SJSA1 (cell line): ENCODE measurements around the gene FARSA. TPM values are rescaled to one million over a fixed set of nuclear protein-coding genes. Genes with fewer than 3 reads are reported as not detected.
"Not testable (repeated sequence)": the region's sequence is repeated elsewhere in the genome, so short reads cannot be mapped to it uniquely, and the experiment has no call there.

Source experiments
- DNase-seq, 2 experiments: peaks; one replicate each; pipeline ENCODE4 v3.0.0-alpha.2; 2015 to 2020; ENCODE audit warnings: low spot score in 2 of 2, low read depth in 1 of 2
- H3K27ac ChIP-seq: fragments of 250-450 bp; sonication (Bioruptor Pico); 2 replicates; pipeline ENCODE4 v1.5.1; 2020; ENCODE audit warnings: mild to moderate bottlenecking, moderate library complexity
- H3K27me3 ChIP-seq: fragments of 250-450 bp; sonication (Bioruptor Pico); replicated peaks from 2 replicates; pipeline ENCODE4 v1.5.1; 2020; ENCODE audit warnings: mild to moderate bottlenecking, moderate library complexity
- H3K36me3 ChIP-seq: fragments of 250-450 bp; sonication (Bioruptor Pico); 2 replicates; pipeline ENCODE4 v1.5.1; 2020; ENCODE audit warnings: mild to moderate bottlenecking
- H3K4me1 ChIP-seq: fragments of 250-450 bp; sonication (Bioruptor Pico); replicated peaks from 2 replicates; pipeline ENCODE4 v1.6.1; 2021; ENCODE audit warnings: mild to moderate bottlenecking
- H3K4me3 ChIP-seq: fragments of 250-450 bp; sonication (Bioruptor Pico); 2 replicates; pipeline ENCODE4 v1.5.1; 2020; ENCODE audit warnings: mild to moderate bottlenecking
- H3K9me3 ChIP-seq: fragments of 250-450 bp; sonication (Bioruptor Pico); replicated peaks from 2 replicates; pipeline ENCODE4 v1.5.1; 2020; ENCODE audit warnings: mild to moderate bottlenecking
- total RNA-seq: library from RNA; depleted of rRNA; stranded (reverse); fragments of >200 nt; shearing (Covaris generic); gene quantifications from 2 replicates; pipeline ENCODE4 v1.2.3, GENCODE V29; 2014

The FARSA gene
- total RNA-seq, 1 experiment from 2014 or later, result 48.3 TPM

GRCh38 chr19:12913851-12914690, 19.4 kb downstream of the FARSA start:
- DNase-seq, result no peak
- Histone ChIP-seq H3K4me1 (peaks cover 18% of the 10 kb centered on the region), H3K36me3 (no peaks in the 10 kb centered on the region), H3K9me3 (peaks cover 9% of the 10 kb centered on the region), H3K27ac (no peak overlapping the region), H3K27me3 (no peaks in the 10 kb centered on the region), H3K4me3 (no peak overlapping the region)

GRCh38 chr19:12913011-12913561, 20.4 kb downstream of the FARSA start:
- peak; percentile 60 to 67 for DNase-seq
- peaks cover 15% of the 10 kb centered on the region for H3K4me1 ChIP-seq
- H3K4me3 ChIP-seq, result no peak overlapping the region
- H3K9me3 ChIP-seq, result no peaks in the 10 kb centered on the region; the same call in 1 of the 2 replicates
- no peaks in the 10 kb centered on the region for H3K27me3 ChIP-seq
- H3K27ac ChIP-seq, result no peak overlapping the region
- H3K36me3 ChIP-seq, result no peaks in the 10 kb centered on the region

- Histone ChIP-seq H3K4me1 (peaks cover 15% of the 10 kb centered on the region), H3K36me3 (no peaks in the 10 kb centered on the region), H3K4me3 (no peak overlapping the region), H3K27ac (no peak overlapping the region), H3K9me3 (no peaks in the 10 kb centered on the region), H3K27me3 (no peaks in the 10 kb centered on the region)
- DNase-seq, result no peak
Measured at GRCh38 chr19:12912571-12912970, 20.9 kb downstream of the FARSA start.

- H3K36me3 ChIP-seq, result no peaks in the 10 kb centered on the region
- H3K4me1 ChIP-seq, result no peaks in the 10 kb centered on the region
- no peaks in the 10 kb centered on the region for H3K27me3 ChIP-seq
- H3K27ac ChIP-seq, result no peak overlapping the region
- no peak for DNase-seq
- no peak overlapping the region for H3K4me3 ChIP-seq
- H3K9me3 ChIP-seq, result no peaks in the 10 kb centered on the region
Measured at GRCh38 chr19:12907166-12907565, 26.3 kb downstream of the FARSA start.

- no peaks in the 10 kb centered on the region for H3K27me3 ChIP-seq
- no peaks in the 10 kb centered on the region for H3K4me1 ChIP-seq
- no peak overlapping the region for H3K4me3 ChIP-seq
- H3K27ac ChIP-seq, result no peak overlapping the region
- no peaks in the 10 kb centered on the region for H3K9me3 ChIP-seq
- peaks cover 17% of the 10 kb centered on the region for H3K36me3 ChIP-seq
- no peak for DNase-seq
Measured at GRCh38 chr19:12899891-12900518, 33.5 kb downstream of the FARSA start.

DNA sequence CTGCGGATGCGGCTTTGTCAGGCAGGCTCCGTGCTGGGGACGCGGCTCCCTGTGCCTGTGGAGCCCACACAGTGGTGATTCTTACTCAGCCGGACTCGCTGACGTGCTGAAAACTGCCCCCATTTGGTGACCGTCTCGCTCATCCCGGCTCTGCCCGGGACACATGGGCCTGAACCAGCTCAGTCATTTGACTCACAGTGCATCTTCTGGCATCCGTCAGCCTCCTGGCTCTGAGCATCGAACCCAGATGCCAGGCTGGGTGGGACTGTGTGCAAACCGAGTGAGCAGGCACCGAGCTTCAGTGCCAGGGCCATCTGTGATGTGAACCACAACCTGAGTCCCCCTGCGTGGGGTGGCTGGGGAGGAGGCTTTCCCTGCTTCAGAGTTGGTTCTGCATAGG, 37.1 kb downstream of the FARSA start:
- no peaks in the 10 kb centered on the region for H3K9me3 ChIP-seq
- peaks cover 17% of the 10 kb centered on the region for H3K36me3 ChIP-seq
- H3K4me1 ChIP-seq, result peaks cover 8% of the 10 kb centered on the region
- H3K27ac ChIP-seq, result no peak overlapping the region
- no peaks in the 10 kb centered on the region for H3K27me3 ChIP-seq
- H3K4me3 ChIP-seq, result no peak overlapping the region
- DNase-seq, result no peak

GRCh38 chr19:12893582-12893981, 39.9 kb downstream of the FARSA start:
- Histone ChIP-seq H3K9me3 (no peaks in the 10 kb centered on the region), H3K27ac (no peak overlapping the region), H3K27me3 (no peaks in the 10 kb centered on the region), H3K4me1 (peaks cover 10% of the 10 kb centered on the region), H3K36me3 (peaks cover 14% of the 10 kb centered on the region; the same call in 1 of the 2 replicates), H3K4me3 (no peak overlapping the region)
- DNase-seq, result no peak

DNA sequence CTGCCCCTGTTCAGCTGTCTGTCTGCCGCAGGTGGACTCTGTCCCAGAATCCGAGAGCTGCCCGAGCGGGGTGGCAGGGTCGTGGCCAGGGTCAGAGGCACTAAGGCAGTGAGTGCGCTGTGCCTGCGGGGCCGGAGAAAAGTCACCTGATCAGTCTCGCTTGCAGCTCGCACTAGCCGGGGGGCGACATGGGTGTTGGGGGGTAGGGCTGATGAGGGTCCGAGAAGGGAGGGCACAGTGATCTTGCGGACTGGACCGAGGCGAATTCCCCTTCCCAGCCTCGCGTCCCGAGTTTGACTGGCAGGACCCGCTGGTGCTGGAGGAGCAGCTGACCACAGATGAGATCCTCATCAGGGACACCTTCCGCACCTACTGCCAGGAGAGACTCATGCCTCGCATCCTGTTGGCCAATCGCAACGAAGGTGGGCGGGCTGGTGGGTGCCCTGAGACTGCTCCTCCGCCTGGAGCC, 41.9 kb downstream of the FARSA start:
- Histone ChIP-seq H3K27ac (no peak overlapping the region), H3K27me3 (no peaks in the 10 kb centered on the region), H3K4me1 (peaks cover 10% of the 10 kb centered on the region), H3K4me3 (peak overlapping the region; percentile 67), H3K36me3 (peaks cover 8% of the 10 kb centered on the region; the same call in 1 of the 2 replicates), H3K9me3 (no peaks in the 10 kb centered on the region)
- DNase-seq, result no peak

GRCh38 chr19:12890787-12891552, 42.5 kb downstream of the FARSA start, which contains the start of gene GCDH:
GCDH (plus strand) TSS chr19:12891160; CDS start chr19:12891305, 145 bp downstream.
- H3K27ac ChIP-seq, result no peak within 1 kb of the TSS
- peak within 1 kb of the TSS; percentile 67 for H3K4me3 ChIP-seq
- H3K27me3 ChIP-seq, result peaks cover under 1% of the 10 kb centered on the region
- H3K9me3 ChIP-seq, result no peaks in the 10 kb centered on the region; the same call in 1 of the 2 replicates
- peak; percentile 97 to 98 for DNase-seq
- peaks cover 2% of the 10 kb centered on the region; the same call in 1 of the 2 replicates for H3K36me3 ChIP-seq
- H3K4me1 ChIP-seq, result peaks cover 10% of the 10 kb centered on the region

- H3K9me3 ChIP-seq, DNase-seq, H3K36me3 ChIP-seq, H3K27ac ChIP-seq, H3K27me3 ChIP-seq: not testable (repeated sequence)
- H3K4me3 ChIP-seq, result peak overlapping the region; percentile 67
- H3K4me1 ChIP-seq, result peaks cover 14% of the 10 kb centered on the region
Measured at GRCh38 chr19:12890299-12890786, 43.2 kb downstream of the FARSA start.

DNA sequence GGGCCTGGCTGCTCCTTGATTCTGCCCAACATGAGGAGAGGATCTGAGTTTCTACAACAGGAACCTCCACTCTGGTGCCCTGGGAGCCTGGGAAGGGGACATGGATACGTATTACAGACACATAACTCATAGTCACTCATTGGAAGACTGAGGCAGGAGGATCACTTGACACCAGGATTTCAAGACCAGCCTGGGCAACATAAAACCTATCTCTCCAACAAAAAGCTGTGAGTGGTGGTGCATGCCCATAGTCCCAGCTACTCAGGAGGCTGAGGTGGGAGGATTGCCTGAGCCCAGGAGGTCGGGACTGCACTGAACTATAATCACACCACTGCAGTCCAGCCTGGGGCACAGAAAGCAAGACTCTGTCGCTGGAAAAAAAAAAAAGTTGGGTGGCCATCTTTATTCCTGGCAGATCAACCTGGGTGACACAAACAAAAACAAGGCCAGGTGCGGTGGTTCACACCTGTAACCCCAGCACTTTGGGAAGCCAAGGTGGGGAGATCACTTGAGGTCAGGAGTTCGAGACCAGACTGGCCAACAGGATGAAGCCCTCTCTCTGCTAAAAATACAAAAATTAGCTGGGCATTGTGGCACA, 45.4 kb downstream of the FARSA start:
- H3K36me3 ChIP-seq, result no peaks in the 10 kb centered on the region
- H3K27me3 ChIP-seq, result peaks cover 21% of the 10 kb centered on the region
- peaks cover 24% of the 10 kb centered on the region for H3K9me3 ChIP-seq
- peaks cover 17% of the 10 kb centered on the region for H3K4me1 ChIP-seq
- DNase-seq, result no peak
- no peak overlapping the region for H3K27ac ChIP-seq
- no peak overlapping the region for H3K4me3 ChIP-seq

GRCh38 chr19:12886969-12887747, 46.4 kb downstream of the FARSA start, which contains the start of gene KLF1:
KLF1 (minus strand) TSS chr19:12887201; CDS start chr19:12887140, 61 bp downstream.
- DNase-seq, result no peak
- peaks cover 24% of the 10 kb centered on the region for H3K9me3 ChIP-seq
- peaks cover 21% of the 10 kb centered on the region for H3K27me3 ChIP-seq
- no peaks in the 10 kb centered on the region for H3K36me3 ChIP-seq
- H3K4me1 ChIP-seq, result peaks cover 16% of the 10 kb centered on the region
- H3K27ac ChIP-seq, result no peak within 1 kb of the TSS
- no peak within 1 kb of the TSS for H3K4me3 ChIP-seq
